NT2/D1 (cell line): ENCODE measurements around the gene FMC1.

ENCODE experiments used
- YY1 ChIP-seq: IDR thresholded peaks from 2 replicates; pipeline ENCODE4 v1.6.1; 2011; ENCODE audit not compliant: insufficient read length, insufficient read depth
- ZNF274 ChIP-seq: IDR thresholded peaks from 2 replicates; pipeline ENCODE4 v1.6.1; 2011; ENCODE audit warnings: mild to moderate bottlenecking, low read depth, low read length

GRCh38 chr7:139294241-139294640 lies 46.9 kb upstream of the FMC1 start:
- TF ChIP-seq YY1 (no peak), ZNF274 (no peak)
